HG03457 (cell line): ENCODE data around the gene MRGPRX4.
"Not testable (repeated sequence)": the region's sequence is repeated elsewhere in the genome, so short reads cannot be mapped to it uniquely, and the experiment has no call there.

Experiments used
- ATAC-seq: cut with Tn5 transposase; IDR thresholded peaks from one replicate; pipeline ENCODE4 v1.9.1; 2021; ENCODE audit warnings: moderate number of reproducible peaks; ENCODE audit not compliant: unreplicated experiment

Gene MRGPRX4

GRCh38 chr11:18172666-18173065, at the start of gene MRGPRX4:
Gene MRGPRX4, plus strand, starts transcription at chr11:18172837. Its CDS starts 420 bp downstream, at chr11:18173257.
- no peak for ATAC-seq

- not testable (repeated sequence) for ATAC-seq
Measured at GRCh38 chr11:18131115-18131514, 41.5 kb upstream of the MRGPRX4 start.

GRCh38 chr11:18132341-18132740, 40.3 kb upstream of the MRGPRX4 start, which contains the start of gene MRGPRX3:
Gene MRGPRX3, plus strand, starts transcription at chr11:18132571. Its CDS starts 4,632 bp downstream, at chr11:18137203.
- no peak for ATAC-seq

- no peak for ATAC-seq
Measured at GRCh38 chr11:18135308-18135707, 37.3 kb upstream of the MRGPRX4 start.

- no peak for ATAC-seq
Measured at GRCh38 chr11:18137186-18137800, 35.3 kb upstream of the MRGPRX4 start.

GRCh38 chr11:18140145-18140544, 32.5 kb upstream of the MRGPRX4 start:
- no peak for ATAC-seq

GRCh38 chr11:18144243-18144642, 28.4 kb upstream of the MRGPRX4 start:
- no peak for ATAC-seq

- no peak for ATAC-seq
Measured at GRCh38 chr11:18145025-18145424, 27.6 kb upstream of the MRGPRX4 start.

- no peak for ATAC-seq
Measured at GRCh38 chr11:18145837-18146236, 26.8 kb upstream of the MRGPRX4 start.

- no peak for ATAC-seq
Measured at GRCh38 chr11:18151581-18151980, 21.1 kb upstream of the MRGPRX4 start.

- ATAC-seq: no peak
Measured at GRCh38 chr11:18168372-18168771, 4.3 kb upstream of the MRGPRX4 start.

GRCh38 chr11:18171377-18172000, 1.1 kb upstream of the MRGPRX4 start:
- ATAC-seq: no peak

GRCh38 chr11:18173225-18173866, 709 bp downstream of the MRGPRX4 start:
- no peak for ATAC-seq

- no peak for ATAC-seq
Measured at GRCh38 chr11:18188796-18189195, 16.2 kb downstream of the MRGPRX4 start.

GRCh38 chr11:18189476-18190245, 17.0 kb downstream of the MRGPRX4 start:
- not testable (repeated sequence) for ATAC-seq

GRCh38 chr11:18191376-18191775, 18.7 kb downstream of the MRGPRX4 start:
- no peak for ATAC-seq

GRCh38 chr11:18193010-18193409, 20.4 kb downstream of the MRGPRX4 start:
- no peak for ATAC-seq

GRCh38 chr11:18196532-18196931, 23.9 kb downstream of the MRGPRX4 start:
- ATAC-seq: no peak

- not testable (repeated sequence) for ATAC-seq
Measured at GRCh38 chr11:18197738-18198137, 25.1 kb downstream of the MRGPRX4 start.

- no peak for ATAC-seq
Measured at GRCh38 chr11:18203723-18204122, 31.1 kb downstream of the MRGPRX4 start.

- no peak for ATAC-seq
Measured at GRCh38 chr11:18204220-18204619, 31.6 kb downstream of the MRGPRX4 start.
